A172 (cell line): ENCODE results near the gene OR2F1. TPM values are rescaled to one million over a fixed set of nuclear protein-coding genes. Genes with fewer than 3 reads are reported as not detected.
A peak's percentile ranks its signal among the peaks of the same experiment; 100 is the strongest.

Experiments used
- DNase-seq: peaks from one replicate; pipeline ENCODE4 v3.0.0-alpha.2; 2015; ENCODE audit warnings: low spot score
- total RNA-seq: library from RNA; depleted of rRNA; stranded (reverse); fragments of >200 nt; shearing (Covaris generic); gene quantifications from 2 replicates; pipeline ENCODE4 v1.2.3, GENCODE V29; 2014

The OR2F1 gene
- total RNA-seq, 1 experiment from 2014 or later, result not detected

DNA sequence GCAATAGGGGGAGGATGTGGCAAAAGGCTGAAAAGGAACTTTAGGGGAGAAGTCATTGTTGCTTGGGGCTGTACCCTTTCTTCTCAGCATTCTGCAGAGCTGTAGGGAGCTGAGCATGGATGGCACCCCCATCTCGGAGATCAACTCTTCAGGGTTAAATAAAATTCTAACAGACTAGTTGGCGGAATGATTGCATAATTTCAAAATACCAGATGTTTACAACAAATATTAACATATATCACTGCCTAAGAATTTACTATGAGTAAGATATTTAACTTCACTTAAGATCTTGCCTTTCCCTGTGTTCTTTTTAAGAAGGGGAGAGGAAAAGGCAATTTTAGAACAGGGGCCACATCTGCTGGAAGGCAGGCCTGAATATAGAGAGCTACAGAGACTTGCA, 509 bp upstream of the OR2F1 start:
- no peak for DNase-seq

DNA sequence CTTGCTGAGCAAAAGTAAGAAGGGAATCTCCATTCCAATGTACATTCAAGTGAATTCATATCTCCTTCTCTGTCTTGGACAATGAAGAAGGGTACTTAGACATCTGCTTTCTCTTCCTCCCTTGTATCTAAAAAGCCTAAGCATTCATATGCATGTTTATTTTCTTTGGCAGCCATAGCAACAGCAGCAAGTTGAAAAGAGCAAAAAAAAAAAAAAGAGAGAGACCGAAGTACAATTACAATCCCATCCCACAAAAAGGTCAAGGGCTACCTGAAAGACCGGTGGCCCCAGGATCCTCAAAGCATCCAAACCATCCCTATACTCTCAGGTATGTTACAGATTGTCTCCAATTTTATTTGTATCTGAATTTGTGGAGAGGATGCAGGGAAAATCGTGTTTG, 4.1 kb downstream of the OR2F1 start:
- no peak for DNase-seq

DNA sequence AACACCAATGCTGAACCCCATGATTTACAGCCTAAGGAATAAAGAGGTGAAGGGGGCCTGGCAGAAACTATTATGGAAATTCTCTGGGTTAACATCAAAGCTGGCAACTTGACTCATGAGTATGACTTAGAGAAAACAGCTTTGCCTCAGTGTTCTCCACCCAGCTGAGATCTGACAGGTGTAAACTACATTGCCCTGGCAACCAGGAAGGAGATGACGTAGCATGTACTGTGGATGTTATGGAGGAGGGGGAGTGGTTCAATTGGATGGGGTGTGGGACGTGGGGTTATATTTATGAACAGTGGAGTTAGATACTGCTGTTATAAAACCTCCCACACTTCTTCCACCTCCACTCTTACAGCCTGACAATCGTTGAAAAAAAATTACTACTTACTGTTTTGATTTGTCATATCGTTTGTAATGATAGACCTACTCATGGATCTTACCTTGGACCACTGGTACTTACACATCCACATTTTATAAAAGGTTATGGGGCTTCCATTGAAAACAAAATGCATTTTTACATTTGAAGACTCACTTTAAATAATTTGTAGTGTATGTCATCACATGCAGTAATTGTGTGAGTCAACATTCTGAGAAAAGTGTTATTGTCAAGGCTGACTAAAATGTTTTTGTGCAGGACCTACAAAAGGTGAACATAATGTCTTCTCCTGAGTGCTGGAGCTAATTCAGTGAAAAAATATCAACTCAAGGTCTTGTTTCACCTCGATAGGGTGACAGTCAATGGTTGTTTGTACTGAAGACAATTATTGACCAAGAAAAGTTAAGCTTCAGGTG, 6.4 kb downstream of the OR2F1 start:
- no peak for DNase-seq

DNA sequence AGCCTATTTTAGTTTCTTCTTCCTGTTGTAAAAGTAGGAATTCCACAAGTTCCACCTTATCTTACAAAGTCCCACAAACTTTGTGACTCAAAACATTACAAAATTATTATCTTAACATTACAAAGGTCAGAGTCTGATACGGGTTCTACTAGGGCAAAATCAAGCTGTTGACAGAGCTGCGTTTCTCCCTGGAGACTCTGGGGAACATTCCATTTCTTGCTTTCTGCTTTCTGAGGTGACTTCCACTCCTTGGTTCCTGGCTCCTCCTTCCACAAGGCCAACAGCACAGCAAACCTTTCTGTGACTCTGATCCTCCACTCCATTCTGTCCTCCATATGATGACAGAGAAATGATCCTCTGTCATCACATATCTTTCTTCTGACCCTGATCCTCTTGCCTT, 10.6 kb downstream of the OR2F1 start:
- no peak for DNase-seq

DNA sequence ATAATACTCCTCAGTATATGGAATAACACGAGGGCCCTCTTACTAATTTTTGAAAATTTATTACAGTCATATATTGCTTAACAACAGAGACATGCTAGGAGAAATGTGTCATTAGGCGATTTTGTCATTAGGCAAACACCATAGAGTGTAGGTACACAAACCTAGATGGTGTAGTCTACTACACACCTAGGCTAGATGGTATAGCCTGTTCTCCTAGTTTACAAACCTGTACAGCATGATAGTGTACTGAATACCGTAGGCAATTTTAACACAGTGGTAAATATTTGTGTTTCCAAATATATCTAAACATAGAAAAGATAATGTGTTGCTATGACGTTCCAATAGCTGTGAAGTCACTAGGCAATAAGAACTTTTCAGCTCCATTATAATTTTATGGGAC, 12.8 kb downstream of the OR2F1 start:
- DNase-seq, result no peak

DNA sequence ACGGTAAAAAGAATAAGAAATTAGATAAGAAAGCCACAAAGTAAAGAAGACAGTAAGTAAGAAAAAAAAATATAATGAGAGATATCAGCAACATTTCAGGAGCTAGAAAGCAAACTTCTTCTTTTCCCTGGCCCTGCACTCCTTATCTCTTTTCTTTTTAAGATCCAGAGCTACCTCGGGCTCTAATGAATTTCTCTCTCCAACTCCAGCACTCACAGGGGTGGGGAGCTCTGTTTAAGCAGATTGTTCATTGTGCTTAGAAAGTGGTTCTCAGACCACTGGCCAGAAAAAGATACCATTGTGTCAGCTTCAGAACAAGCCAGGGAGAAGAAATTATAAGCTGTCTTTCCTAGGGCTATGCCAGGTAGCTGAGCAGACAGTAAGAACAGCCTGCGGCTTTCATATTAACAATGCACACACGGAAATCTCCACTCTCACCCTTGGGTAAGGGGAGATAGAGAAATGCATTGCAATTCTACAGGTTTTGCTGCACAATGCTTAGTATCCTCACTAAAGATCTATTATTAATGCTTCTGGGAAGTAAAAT, 19.3 kb downstream of the OR2F1 start:
- DNase-seq, result no peak

DNA sequence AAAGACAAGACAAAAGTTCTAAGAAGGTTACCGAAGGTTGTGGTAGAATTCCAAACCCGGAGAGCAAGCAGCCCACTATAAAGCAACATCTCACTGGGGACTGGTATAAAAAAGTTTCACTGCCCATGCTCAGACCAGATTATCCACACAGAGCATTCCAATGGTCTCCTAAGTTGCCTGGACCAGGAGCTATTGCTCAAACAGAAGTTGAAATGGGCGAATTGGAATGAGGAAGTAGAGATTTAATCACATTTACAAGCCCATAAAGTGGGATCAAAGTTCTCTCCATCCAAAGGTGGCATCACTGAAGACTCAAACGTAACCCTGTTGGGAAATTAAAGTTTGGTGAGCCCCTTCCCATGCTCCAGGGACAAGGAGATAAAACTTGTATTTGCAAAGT, 19.8 kb downstream of the OR2F1 start:
- no peak for DNase-seq

DNA sequence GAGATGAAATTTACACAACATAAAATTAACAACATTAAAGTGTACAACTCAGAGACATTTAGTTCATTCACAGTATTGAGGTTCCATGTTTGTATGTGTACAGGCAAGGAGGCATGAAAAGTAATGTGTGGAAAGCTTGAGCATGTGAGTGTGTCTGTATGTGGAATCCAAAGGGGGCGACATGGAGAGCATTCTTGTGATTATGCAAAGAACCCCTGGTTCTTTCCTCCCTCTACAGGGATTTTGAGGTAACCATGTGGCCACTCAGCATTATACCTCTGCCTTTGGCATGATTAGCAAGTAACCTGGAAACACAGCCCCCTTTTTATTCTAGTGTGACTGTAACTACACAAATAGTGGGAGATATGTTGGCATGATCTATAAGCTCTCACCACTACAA, 21.0 kb downstream of the OR2F1 start:
- no peak for DNase-seq

DNA sequence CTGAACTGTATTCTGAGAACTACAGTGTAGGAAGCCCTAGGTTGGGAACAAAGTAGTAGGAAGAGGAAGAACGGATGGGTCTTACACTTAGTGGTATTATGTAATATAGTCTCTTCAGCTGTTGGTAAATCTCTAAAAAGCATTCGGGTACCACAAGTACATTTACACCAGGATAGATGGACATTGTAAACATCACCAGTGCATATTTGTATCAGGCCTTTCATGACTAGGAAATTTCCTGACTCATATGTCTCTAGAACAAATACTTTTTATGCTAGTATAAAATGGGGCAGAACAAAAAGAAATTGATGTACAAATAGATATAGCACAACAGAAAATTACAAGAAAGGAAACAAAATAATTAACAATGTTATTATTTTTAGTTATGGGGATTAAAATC, 23.9 kb downstream of the OR2F1 start:
- no peak for DNase-seq

DNA sequence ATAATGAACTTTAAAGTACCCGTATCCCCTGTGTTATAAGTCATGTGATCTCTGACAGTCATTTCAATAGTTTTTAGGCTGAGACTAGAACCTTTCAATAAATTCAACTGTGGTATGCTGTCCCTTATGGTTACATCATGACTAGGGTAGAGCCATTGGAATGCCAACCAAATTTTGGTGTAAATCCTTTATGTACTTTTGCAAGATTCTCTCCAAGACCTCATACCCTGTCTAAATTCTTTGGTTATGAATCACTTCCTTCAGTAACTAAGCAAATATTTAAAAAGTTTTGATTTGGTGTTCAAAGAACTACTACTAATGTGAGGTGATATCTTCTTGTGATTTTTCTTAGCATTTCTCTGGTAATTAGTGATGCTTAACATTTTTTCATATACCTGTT, 24.7 kb downstream of the OR2F1 start:
- peak; percentile 72 for DNase-seq

DNA sequence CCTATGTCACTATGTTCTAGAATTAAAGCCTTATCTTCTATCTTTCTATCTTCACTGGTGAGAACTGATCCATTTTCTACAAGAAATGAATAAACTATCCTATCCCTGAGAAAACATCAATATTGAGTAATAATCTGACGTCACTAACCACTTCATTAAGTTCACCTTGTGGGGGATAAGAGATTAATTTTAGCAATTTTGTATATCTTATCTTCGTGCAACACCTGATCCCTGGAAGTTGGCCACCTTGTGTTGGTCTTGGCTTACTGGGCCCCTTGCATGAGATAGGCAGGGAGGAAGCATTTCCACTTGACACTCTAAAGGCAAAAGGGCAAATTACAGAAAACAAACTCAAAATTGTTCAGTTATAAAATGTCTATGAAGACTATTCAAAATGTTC, 25.4 kb downstream of the OR2F1 start:
- DNase-seq, result no peak

DNA sequence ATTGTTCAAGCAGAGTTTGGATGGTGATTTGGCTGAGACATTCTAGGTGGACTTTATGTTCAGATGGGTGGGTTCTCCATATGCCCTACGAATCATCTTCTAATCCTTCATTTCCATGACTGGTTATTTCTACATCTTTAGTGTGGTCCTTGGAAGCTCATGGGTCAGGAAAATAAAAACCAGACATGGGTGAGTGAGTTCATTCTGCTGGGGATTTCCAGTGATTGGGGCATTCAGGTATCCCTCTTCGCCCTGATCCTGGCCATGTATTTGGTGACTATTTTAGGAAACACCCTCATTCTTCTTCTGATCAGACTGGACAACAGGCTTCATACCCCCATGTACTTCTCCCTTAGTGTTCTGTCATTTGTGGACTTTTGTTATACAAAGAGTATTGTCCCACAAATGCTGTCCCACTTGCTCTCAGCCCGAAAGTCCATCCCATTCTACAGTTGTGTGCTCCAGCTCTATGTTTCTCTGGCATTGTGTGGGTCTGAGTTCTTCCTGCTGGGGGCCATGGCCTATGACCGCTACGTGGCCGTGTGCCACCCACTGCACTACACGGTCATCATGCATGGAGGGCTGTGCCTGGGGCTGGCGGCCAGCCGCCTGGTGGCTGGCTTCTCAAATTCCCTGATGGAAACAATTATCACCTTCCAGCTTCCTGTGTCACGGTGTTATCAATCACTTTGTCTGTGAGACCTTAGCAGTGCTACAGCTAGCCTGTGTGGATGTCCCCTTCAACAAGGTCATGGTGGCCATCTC, 26.3 kb downstream of the OR2F1 start:
- DNase-seq, result peak; percentile 22

DNA sequence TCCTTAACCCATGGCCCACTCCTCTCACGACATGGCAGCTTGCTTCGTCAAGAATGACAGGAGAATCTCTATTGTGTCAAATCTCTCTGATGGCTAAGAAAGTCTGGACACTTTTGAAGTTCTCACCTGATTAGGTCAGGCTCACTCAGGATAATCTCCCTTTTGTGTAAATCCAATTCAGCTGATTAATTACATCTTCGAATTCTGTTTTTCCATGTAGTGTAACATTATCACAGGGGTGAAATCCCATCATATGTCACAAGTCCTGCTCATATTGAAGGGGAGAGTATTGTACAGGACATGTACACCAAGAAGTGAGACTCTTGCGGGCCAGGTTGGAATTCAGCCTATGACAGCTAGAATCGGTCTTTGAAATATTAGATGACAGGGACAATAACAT, 29.3 kb downstream of the OR2F1 start:
- no peak for DNase-seq

DNA sequence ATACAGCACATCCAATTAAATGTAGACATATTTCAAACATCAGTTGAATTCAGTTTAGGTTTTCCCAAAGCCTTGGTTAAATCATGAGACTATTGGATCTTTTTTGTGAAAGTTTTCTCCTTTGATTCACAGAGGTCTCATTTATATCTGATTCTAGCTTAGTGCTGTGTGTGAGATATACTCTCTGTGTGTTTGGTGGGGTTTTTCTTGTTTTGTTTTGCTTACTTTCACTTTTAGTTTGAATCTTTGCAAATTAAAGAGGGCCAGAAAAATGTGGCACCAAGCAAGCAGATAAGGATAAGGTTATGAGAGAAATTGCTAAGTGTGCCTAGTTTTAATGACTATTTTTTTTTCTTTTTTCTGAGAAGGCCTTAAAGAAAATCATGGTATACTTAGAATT, 32.9 kb downstream of the OR2F1 start:
- no peak for DNase-seq

DNA sequence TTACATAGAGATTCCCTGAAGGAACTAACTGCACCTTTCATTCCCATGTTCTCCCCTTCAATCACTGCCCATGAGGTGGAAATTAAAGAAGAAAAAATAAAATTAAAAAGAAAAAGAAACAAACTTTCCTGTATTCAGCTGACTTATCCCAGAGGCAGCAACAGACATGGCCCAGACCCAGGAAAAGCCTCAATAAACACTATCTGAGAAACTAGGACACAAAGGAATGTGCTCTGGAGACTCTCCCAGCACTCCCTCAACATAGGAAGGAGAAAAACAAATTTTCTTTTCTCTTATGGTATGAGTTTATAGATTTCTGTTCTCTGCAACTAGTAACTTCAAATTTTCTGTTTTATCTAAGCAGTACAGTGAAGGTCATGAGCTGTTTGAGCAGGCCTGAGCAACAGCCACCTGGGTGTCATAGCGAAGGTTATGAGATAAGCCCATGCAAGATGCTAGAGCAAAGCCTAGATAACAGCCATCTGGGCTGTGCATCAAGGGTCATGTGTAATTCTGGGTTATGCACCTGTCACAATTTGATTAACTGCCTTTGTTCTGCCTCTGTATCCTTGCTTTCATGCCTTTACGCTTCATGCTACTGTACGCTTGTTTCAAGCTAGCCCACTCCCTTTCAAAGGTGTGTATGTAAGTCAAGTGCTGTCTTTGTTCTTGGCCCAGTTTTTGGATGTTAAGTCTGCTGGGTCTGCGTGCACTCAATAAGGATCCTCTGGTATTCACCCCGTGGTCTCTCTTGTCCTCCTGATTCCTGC, 34.5 kb downstream of the OR2F1 start:
- DNase-seq, result no peak

DNA sequence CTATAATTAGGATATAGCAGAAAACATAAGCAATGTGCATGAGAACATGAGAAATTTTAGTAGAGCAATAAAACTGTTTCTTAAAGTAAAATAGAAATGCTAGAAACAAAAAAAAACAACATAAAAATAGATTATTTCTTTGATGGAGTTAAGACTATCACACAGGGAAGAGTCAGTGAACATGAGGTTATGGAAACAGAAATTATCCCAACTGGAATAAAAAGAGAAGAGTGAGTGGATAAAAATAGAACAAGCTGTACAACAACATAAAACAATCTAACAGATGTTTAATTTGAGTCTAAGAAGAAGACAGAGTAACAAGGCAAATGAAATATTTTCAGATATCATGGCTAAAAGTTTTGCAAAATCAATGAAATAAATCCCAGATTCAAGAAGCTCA, 38.0 kb downstream of the OR2F1 start:
- no peak for DNase-seq

DNA sequence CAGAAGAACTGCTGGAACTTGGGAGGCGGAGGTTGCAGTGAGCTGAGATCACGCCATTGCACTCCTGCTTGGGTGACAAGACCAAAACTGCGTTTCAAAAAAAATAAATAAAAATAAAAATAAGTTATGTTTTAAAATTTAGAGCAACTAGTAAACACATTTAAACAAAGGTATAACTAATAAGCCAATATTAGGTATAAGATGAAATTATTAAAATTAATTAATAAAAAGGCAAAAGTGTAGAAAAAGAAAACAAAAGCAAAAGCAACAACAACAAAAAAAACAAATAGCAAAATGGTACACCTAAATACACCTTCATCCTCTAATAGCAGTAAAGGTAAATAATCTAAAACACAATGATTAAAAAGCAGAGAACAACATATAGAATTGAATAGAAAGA, 39.3 kb downstream of the OR2F1 start:
- no peak for DNase-seq

DNA sequence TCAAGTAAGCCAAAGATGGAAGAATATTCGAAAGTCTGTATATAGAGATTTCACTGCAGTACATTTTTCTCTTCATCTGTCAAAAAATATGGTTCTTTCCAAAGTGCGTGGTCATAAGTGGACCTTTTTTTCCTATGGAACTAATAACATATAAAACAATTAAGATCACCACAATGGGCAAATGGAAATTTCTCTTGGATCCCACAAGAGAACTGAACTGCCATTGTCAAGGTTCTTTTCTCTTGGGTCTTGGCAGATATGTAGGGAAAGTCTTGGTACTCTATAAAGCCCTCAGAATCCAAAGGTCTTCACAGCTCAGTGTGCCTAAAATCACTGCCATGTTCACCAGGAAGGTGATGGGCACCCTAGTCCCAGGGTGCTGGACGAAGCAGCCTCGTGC, 45.4 kb downstream of the OR2F1 start, which contains the start of gene OR6B1:
TSS of gene OR6B1 (plus strand) at position 301 of the 400 bp plus-strand sequence. CDS start 3,677 bp downstream, outside the sequence.
- no peak for DNase-seq

DNA sequence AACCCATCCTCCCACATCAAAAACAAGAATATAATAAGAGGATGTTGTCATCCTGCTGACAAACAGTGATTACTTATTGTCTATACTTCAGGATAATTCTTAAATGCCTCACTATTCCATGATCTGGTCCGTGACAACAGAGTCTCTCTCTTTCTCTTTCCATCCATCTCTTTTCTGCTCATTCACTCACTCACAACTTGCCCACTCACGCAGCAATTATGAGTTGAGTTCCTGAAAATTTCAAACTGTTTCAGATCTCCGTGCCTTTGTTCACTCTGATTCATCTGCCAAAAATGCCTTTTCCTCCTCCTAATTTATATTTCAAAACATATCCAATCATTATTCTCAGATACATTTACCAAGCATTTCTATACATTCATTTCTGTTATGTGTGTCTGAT, 46.9 kb downstream of the OR2F1 start:
- DNase-seq, result no peak

DNA sequence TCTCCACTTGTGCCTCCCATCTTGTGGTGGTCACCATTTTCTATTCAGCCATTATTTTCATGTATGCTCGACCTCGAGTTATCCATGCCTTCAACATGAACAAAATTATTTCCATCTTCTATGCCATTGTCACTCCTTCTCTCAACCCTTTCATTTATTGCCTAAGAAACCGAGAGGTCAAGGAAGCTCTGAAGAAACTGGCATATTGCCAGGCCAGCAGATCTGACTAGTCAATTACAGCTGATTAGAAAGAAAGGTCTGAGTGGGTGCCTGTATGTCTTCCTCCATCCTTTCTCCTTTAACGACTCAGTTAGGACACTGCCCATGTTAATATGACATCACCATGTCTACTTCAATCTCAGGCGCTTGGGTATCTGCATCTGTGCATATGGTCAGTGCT, 50.1 kb downstream of the OR2F1 start:
- DNase-seq, result no peak

DNA sequence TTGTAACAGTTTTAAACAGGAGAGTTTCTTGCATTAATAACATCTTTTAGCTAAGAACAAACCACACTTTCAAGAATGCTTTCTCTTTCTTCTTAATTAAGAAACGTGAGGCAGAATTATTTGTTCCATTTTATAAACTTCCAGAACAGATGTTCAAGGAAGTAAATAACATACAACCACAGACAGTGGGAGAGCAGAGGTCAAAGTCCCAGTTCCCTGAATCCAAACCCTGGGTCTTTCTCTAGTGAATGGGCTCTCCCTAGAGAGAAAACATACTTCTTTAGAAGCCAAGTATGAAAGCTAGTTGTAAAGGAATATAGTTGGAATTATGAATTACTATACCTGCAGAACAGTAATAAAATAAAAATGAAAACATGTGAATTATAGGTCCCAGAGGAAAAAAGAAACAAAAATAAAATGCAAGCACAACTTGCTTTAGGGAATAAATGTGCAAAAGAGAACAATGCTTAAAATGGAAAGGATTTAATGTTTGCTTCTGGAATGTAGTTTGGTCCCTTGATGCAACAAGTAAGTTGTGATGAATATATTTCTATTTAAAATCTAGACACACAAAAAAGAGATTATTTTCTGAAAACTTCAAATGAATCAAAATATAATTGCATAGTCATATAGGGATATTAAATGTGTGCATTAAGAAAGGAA, 51.5 kb downstream of the OR2F1 start:
- no peak for DNase-seq

DNA sequence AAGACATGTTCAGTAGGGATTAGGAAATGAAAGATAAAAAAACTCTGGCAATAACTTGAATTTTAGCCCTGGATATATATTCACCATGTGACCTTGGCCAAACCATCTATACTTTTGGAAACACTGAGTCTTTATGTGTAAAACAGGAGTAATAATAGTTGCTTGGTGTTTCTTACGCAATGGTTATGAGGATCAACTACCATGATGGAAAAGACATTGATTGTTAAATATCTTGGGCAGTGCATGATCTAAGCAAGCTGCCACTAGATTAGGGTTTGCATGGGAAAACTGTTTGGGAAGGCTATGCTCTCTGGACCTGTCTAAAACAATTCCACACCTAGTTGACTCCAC, 52.0 kb downstream of the OR2F1 start:
- no peak for DNase-seq
